Neural progenitor cell (in vitro differentiated cells): Measurements from ENCODE around the gene ELL. TPM values are rescaled to one million over a fixed set of nuclear protein-coding genes. Genes with fewer than 3 reads are reported as not detected.

Experiments used
- DNase-seq: peaks from one replicate; pipeline ENCODE4 v3.0.0-alpha.2; 2016; ENCODE audit warnings: low spot score
- H2AFZ ChIP-seq: fragments of 200-600 bp; sonication (generic); replicated peaks from 2 replicates; pipeline ENCODE4 v1.6.1; 2016; ENCODE audit warnings: antibody characterized with exemption
- H3F3A ChIP-seq: fragments of 200-600 bp; sonication (generic); 2 replicates; pipeline ENCODE4 v1.6.1; 2016; ENCODE audit warnings: antibody characterized with exemption, low read depth
- H3K27ac ChIP-seq: fragments of 200-600 bp; sonication (generic); 2 replicates; pipeline ENCODE4 v1.5.1; 2016; ENCODE audit warnings: mild to moderate bottlenecking
- H3K27me3 ChIP-seq: fragments of 200-600 bp; sonication (generic); 2 replicates; pipeline ENCODE4 v1.6.1; 2016; ENCODE audit warnings: mild to moderate bottlenecking, moderate library complexity
- H3K36me3 ChIP-seq: fragments of 200-600 bp; sonication (generic); 2 replicates; pipeline ENCODE4 v1.5.1; 2016
- H3K4me1 ChIP-seq: fragments of 200-600 bp; sonication (generic); 2 replicates; pipeline ENCODE4 v1.6.1; 2016; ENCODE audit warnings: mixed run types
- H3K4me2 ChIP-seq: fragments of 200-600 bp; sonication (generic); 2 replicates; pipeline ENCODE4 v1.6.1; 2016
- H3K4me3 ChIP-seq: fragments of 200-600 bp; sonication (generic); 2 replicates; pipeline ENCODE4 v1.5.1; 2016
- H3K79me2 ChIP-seq: fragments of 200-600 bp; sonication (generic); 2 replicates; pipeline ENCODE4 v1.6.1; 2016; ENCODE audit warnings: low read depth
- H3K9ac ChIP-seq: fragments of 200-600 bp; sonication (generic); 2 replicates; pipeline ENCODE4 v1.6.1; 2016
- H3K9me3 ChIP-seq: fragments of 200-600 bp; sonication (generic); 2 replicates; pipeline ENCODE4 v1.5.1; 2016; ENCODE audit warnings: low read depth
- H4K20me1 ChIP-seq: fragments of 200-600 bp; sonication (generic); 2 replicates; pipeline ENCODE4 v1.6.1; 2016; ENCODE audit warnings: low read depth
- H3K27ac Mint-ChIP-seq: 3 replicates; pipeline ENCODE4 v1.8.0; 2021; ENCODE audit warnings: mixed read lengths
- H3K27me3 Mint-ChIP-seq: 2 replicates; pipeline ENCODE4 v1.8.0; 2022; ENCODE audit warnings: low read depth, mild to moderate bottlenecking, inconsistent platforms, moderate library complexity, mixed read lengths; ENCODE audit not compliant: insufficient read depth
- H3K36me3 Mint-ChIP-seq: 3 replicates; pipeline ENCODE4 v1.8.0; 2021; ENCODE audit warnings: mixed read lengths
- H3K4me1 Mint-ChIP-seq: 3 replicates; pipeline ENCODE4 v1.8.0; 2021; ENCODE audit warnings: mixed read lengths
- H3K4me3 Mint-ChIP-seq: 3 replicates; pipeline ENCODE4 v1.8.0; 2021; ENCODE audit warnings: mild to moderate bottlenecking, moderate library complexity, mixed read lengths
- H3K9me3 Mint-ChIP-seq: 3 replicates; pipeline ENCODE4 v1.8.0; 2020; ENCODE audit warnings: mixed read lengths
- CTCF ChIP-seq: fragments of 200-600 bp; sonication (generic); IDR thresholded peaks from 2 replicates; pipeline ENCODE4 v1.5.1; 2017; ENCODE audit warnings: antibody characterized with exemption, mild to moderate bottlenecking
- EZH2 ChIP-seq: fragments of 200-600 bp; sonication (generic); IDR thresholded peaks from 2 replicates; pipeline ENCODE4 v1.6.1; 2017; ENCODE audit warnings: antibody characterized with exemption, mild to moderate bottlenecking, moderate library complexity
- EZH2phosphoT487 ChIP-seq: fragments of 200-600 bp; sonication (generic); IDR thresholded peaks from 2 replicates; pipeline ENCODE4 v1.6.1; 2017; ENCODE audit warnings: antibody characterized with exemption
- total RNA-seq: library from RNA; depleted of rRNA; stranded (reverse); fragments of >200 nt; gene quantifications from 2 replicates; pipeline ENCODE4 v1.2.3, GENCODE V29; 2015; ENCODE audit warnings: low replicate concordance

The ELL gene
- total RNA-seq, 1 donor from 2014 or later, result 2.9 TPM

GRCh38 chr19:18419699-18420460 lies 102.0 kb downstream of the ELL start:
- TF ChIP-seq EZH2 (no peak), EZH2phosphoT487 (no peak), CTCF (no peak)
- H3K4me1 Mint-ChIP-seq, result peaks cover 73% of the 10 kb centered on the region
- Histone ChIP-seq H3K79me2 (peaks cover 18% of the 10 kb centered on the region), H3K4me1 (peaks cover 24% of the 10 kb centered on the region), H3F3A (peaks cover 39% of the 10 kb centered on the region), H3K27ac (no peak overlapping the region), H3K27me3 (peaks cover 34% of the 10 kb centered on the region), H3K9me3 (no peaks in the 10 kb centered on the region), H3K36me3 (no peaks in the 10 kb centered on the region), H2AFZ (no peak overlapping the region), H3K9ac (no peak overlapping the region), H3K4me3 (peak overlapping the region; percentile 56), H4K20me1 (peaks cover 44% of the 10 kb centered on the region), H3K4me2 (peak overlapping the region; percentile 88)
- peaks cover 13% of the 10 kb centered on the region for H3K27me3 Mint-ChIP-seq
- no peaks in the 10 kb centered on the region for H3K9me3 Mint-ChIP-seq
- peak; percentile 62 for DNase-seq
- H3K36me3 Mint-ChIP-seq, result peaks cover 2% of the 10 kb centered on the region
- H3K4me3 Mint-ChIP-seq, result peak overlapping the region; percentile 92
- no peak overlapping the region for H3K27ac Mint-ChIP-seq

GRCh38 chr19:18419195-18419698 lies 102.6 kb downstream of the ELL start, which contains the start of gene SSBP4:
Gene SSBP4, plus strand, starts transcription at chr19:18419398. Its CDS starts 251 bp downstream, at chr19:18419649.
- TF ChIP-seq EZH2phosphoT487 (no peak), CTCF (peak; percentile 53)
- H3K4me3 ChIP-seq, result peak within 1 kb of the TSS; percentile 56
- Mint-ChIP-seq H3K27me3 (peaks cover 16% of the 10 kb centered on the region), H3K4me1 (peaks cover 74% of the 10 kb centered on the region), H3K4me3 (peak within 1 kb of the TSS; percentile 92), H3K27ac (peak within 1 kb of the TSS; percentile 90), H3K9me3 (no peaks in the 10 kb centered on the region), H3K36me3 (peaks cover 2% of the 10 kb centered on the region)
- H3K27me3 ChIP-seq, result peaks cover 34% of the 10 kb centered on the region
- peaks cover 18% of the 10 kb centered on the region for H3K79me2 ChIP-seq
- H3K9ac ChIP-seq, result no peak within 1 kb of the TSS
- H3K4me2 ChIP-seq, result peak within 1 kb of the TSS; percentile 88
- peaks cover 18% of the 10 kb centered on the region for H3K4me1 ChIP-seq
- no peaks in the 10 kb centered on the region for H3K36me3 ChIP-seq
- H3K9me3 ChIP-seq, result no peaks in the 10 kb centered on the region
- DNase-seq, result peak; percentile 91
- no peak within 1 kb of the TSS for H2AFZ ChIP-seq
- H3K27ac ChIP-seq, result no peak within 1 kb of the TSS
- peaks cover 37% of the 10 kb centered on the region for H4K20me1 ChIP-seq
- H3F3A ChIP-seq, result peaks cover 45% of the 10 kb centered on the region

- Histone ChIP-seq H3K9ac (no peak overlapping the region), H3F3A (peaks cover 45% of the 10 kb centered on the region), H3K4me1 (peaks cover 12% of the 10 kb centered on the region), H3K4me2 (peak overlapping the region; percentile 88), H3K36me3 (no peaks in the 10 kb centered on the region), H3K27me3 (peaks cover 34% of the 10 kb centered on the region), H4K20me1 (peaks cover 31% of the 10 kb centered on the region), H2AFZ (no peak overlapping the region), H3K4me3 (peak overlapping the region; percentile 56), H3K79me2 (peaks cover 18% of the 10 kb centered on the region), H3K27ac (no peak overlapping the region), H3K9me3 (no peaks in the 10 kb centered on the region)
- peaks cover 2% of the 10 kb centered on the region for H3K36me3 Mint-ChIP-seq
- peak overlapping the region; percentile 90 for H3K27ac Mint-ChIP-seq
- peak overlapping the region; percentile 89 for H3K4me3 Mint-ChIP-seq
- peaks cover 71% of the 10 kb centered on the region for H3K4me1 Mint-ChIP-seq
- DNase-seq, result no peak
- no peaks in the 10 kb centered on the region for H3K9me3 Mint-ChIP-seq
- TF ChIP-seq CTCF (no peak), EZH2phosphoT487 (no peak), EZH2 (no peak)
- peaks cover 20% of the 10 kb centered on the region for H3K27me3 Mint-ChIP-seq
Measured at GRCh38 chr19:18418483-18419194, 103.2 kb downstream of the ELL start.
